Left lobe of liver (tissue), 2 donors: ENCODE measurements around the gene STAT3. TPM values are rescaled to one million over a fixed set of nuclear protein-coding genes. Genes with fewer than 3 reads are reported as not detected.
A peak's percentile ranks its signal among the peaks of the same experiment; 100 is the strongest.

Experiments used
- ATAC-seq: fragments of 200-7000 bp; cut with Tn5 transposase; one replicate; pipeline ENCODE4 v1.9.1; 2020; ENCODE audit warnings: mild to moderate bottlenecking, moderate library complexity
- DNase-seq: peaks from one replicate; pipeline ENCODE4 v3.0.0-alpha.2; 2020; ENCODE audit warnings: low spot score
- total RNA-seq: library from RNA; stranded (reverse); gene quantifications from one replicate; pipeline ENCODE4 v1.2.1, GENCODE V29; 2021
- donor health status: DM: no; HTN: no; CAD: no; lungs with moderate emphysema.
- donor health status: DM: no; HTN: yes; CAD: no.

The STAT3 gene
- total RNA-seq, 1 donor from 2014 or later = 112 TPM

DNA sequence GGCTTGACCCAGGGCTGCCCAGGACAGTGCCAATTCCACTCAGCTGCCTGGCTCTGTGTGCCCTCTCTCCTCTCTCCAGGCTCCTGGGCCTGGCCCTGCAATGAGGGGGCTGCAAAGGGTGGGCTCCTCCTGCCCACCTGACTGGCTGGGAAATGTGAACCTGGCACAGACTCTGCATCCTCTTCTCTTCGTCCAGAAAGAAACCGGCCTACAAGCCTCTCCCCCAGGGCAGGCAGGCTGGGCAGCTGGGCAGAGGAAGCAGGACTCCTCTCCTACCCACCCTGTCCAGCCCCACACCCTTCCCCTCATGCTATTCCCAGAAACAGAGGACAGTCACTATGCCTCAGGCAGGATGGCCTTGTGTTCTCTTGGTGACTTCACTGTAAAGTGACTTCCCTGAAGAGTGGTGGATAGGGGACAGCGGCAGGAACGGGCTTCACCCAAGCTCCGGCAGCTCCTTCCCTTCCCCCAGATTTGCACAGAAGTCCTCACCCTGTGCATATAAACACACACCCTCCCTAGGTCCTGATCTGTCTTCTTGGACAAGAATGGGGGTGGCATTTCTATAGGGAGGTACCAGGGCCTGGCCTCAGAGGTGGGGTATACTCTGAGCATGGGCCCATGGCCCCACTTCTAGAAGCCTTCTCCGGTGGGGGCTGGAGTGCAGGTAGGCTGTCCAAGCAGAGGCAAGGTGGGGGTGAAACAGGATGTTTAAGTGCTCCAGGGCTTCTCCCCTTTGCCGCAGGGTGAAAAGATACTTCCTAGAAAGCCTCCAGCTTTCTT is 104.8 kb downstream of the STAT3 start:
- DNase-seq = peak; percentile 40

DNA sequence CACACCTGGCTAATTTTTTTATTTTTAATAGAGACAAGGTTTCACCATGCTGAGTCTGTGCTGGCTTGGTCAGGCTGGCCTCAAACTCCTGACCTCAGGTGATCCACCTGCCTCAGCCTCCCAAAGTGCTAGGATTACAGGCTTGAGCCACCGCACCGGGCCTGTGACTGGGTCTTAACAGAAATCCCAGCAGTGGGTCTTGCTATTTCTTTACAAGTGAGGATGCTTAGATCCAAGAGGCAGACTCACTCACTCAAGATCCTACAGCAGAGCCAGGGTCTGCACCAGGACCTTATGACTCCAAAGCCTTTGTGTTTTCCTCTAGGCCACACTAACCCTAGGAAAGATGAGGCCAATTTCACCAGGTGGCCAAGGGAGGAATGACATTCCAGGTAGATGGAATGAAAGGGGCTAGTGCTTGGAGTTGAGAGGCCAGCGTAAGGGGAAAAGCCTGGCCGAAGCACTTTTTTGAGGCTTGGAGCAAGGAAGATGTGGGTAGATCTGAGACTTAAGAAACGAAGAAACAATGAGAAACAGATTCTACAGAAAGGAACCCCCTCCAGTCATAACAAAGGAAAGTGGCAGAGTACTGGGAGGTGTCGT is 105.7 kb downstream of the STAT3 start:
- DNase-seq = peak; percentile 29
- no peak for ATAC-seq

More for the DNA sequence above, 104.8 kb downstream of the STAT3 start:
- ATAC-seq = no peak

DNA sequence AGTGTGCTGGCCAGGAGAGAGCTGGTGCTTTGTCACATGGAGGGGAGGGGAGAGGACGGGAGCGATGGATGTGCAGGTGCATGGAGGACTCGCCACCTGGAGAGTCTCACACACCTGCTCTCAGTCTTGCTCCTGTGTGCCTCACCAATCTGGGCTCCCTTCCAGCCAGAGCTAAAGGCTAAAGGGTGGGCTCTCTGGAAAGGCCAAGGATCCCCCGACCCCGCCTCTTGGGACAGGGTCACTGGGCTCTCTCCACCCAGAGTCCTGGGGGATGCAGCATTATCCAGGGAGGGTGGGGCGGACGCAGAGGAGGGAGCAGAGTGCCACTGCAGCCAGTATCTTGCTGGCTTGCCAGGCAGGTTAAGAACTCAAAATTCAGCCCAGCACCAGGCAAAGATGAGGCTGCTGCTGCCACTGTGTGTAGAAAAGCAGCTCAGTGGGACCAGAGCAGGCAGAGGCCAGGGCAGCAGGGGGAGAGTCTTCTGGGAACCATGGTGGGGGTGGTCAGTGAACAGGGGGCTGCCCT is 106.6 kb downstream of the STAT3 start:
- DNase-seq = peak; percentile 42
- no peak for ATAC-seq

DNA sequence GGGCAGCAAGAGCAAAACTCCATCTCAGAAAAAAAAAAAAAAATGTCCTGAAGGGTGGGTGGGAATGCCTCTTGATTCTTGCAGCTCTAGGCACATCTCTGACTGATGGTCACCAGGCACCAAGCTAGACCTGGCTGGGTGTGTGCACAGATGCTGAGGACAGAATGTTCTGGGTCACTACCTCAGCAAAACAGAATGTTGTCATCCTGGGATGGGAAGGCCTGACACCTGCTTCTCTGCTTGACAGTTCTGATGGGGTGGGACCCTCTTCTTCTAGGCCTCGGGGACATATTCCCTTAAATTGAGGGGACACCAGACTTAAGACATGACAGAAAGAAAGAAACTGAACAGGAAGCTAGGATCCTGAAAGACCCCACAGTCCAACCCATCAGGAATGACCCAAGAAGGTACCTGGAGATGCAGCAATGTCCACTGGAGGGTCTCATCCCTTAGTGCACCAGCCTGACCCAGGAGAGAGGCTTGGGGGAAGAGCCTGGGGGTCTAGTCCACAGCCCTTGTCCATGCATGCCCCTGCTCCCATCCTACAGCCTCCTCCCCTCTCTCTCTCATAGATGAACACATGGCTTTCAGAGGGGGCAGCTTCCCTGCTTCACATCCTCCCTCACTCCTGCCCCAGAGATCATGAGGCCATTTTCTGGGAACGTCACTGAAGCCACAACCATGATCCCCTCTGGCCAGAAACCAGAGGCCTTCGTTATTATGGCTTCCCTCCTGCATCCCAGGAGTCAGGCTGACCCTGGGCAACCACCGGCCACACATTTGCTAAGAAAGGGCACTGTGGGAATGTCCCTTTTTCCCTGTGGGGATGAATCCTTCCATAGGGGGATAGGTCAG is 108.2 kb downstream of the STAT3 start:
- DNase-seq (peak; percentile 40), ATAC-seq (no peak)

DNA sequence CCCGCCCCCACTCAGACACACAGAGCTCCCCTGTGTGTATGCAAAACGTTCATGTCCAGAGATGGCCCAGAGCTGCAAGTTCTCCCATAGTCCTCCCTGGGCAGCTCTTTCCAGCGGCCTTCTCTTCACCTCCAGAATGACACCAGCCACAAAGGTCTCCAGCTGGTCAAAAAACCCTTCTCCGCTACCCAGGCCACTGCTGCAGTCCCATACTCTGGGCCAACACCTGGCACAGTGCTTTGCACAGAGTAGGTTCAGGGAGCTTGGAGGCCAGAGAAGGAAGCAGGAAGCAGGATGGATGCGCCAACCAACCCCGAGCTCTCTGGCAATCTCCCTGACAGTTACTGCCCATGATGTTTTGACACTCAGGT is 110.9 kb downstream of the STAT3 start:
- DNase-seq = no peak
- peak; percentile 43 for ATAC-seq

DNA sequence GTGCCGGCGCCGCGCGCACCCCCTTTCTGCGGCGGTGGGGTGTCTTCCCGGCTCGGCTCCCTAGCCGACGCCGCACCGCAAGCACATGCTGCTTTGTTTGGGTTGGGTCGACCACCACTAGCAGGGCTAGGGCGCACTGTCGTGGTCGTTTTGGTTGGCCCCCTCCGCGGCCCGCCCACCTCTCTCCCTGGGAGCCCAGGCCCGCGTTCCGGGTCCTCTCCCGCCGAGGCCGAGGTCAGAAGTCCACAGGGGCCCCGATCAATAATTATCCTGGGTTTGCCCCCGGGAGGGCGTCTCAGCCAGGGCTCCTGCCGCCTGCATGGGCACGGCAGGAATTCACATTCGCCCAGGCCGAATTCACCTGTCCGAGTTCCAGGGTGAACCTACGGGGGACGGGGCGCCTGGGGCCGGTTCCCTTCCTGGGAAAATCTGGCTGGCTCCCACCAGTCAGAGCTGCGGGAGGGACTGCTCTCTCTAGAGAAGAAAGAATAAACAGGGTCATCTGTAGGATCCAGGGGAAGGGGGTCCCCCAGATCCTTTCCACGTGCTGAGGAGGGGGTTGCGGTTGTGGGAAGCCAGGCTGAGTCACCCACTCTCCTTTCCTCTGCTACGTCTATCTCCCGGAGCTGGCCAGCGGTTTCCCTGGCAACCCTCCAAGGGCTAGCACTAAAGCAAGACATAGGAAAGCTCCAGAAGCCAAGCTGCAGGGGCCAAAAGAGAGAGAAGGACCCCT is 111.5 kb downstream of the STAT3 start:
- DNase-seq (peak; percentile 78), ATAC-seq (peak; percentile 70)

DNA sequence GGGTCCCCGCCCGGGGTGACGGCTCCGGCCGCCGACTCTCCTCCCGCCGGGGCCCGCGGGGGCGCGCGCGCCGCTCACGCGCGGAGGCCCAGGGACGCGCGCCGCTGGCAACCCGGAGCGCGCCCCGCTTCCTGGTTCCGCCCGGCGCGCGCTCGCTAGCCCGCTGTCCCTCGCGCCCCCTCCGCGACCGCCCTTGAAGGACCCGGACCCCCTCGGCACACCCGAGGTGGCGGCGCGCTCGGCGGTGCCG is 112.0 kb downstream of the STAT3 start, which contains the start of gene STAT5B:
STAT5B (minus strand) TSS at position 33 of the 250 bp plus-strand sequence. CDS start 44,264 bp downstream, outside the sequence.
- DNase-seq = peak; percentile 76
- ATAC-seq = peak; percentile 90

DNA sequence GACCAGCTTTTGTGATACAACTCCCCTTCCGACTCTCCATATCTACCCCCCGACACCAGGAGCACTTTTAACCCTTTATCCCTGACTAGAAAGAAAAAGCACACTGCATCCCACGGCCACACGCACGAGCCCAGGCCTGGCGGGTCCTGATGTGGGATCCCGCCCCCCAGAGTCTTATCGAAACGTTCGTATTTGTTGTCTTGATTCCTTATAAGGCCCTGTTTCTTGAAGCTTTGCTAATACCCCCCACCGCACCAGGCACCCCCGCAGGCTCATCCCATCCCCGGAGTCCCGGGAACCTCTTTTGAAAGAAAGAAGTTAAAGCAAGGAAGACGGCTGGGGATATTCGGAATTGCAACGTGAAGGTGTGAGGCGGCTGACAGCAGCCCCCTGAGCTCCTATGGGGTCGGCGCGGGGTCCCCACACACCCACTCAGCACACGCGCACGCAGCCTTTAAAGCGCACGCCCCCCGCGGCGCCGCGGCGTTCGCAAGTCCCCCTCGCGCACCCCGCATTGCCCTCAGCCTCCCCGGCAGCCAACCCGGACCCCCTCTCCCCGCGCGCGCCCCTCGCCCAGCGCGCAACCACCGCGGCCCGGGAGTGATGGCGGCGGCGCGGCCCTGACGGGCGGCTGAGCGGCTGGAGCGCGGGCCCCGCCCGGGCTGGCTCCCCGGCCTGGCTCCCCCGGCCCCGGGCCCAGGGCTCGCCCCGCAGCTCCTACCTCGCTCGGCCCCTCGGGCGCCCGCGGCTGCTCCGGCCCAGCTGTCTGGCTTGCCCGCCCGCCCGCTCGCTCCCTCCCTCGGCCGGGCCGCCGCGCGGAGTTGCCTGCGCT is 112.5 kb downstream of the STAT3 start:
- DNase-seq (no peak), ATAC-seq (peak; percentile 53)

DNA sequence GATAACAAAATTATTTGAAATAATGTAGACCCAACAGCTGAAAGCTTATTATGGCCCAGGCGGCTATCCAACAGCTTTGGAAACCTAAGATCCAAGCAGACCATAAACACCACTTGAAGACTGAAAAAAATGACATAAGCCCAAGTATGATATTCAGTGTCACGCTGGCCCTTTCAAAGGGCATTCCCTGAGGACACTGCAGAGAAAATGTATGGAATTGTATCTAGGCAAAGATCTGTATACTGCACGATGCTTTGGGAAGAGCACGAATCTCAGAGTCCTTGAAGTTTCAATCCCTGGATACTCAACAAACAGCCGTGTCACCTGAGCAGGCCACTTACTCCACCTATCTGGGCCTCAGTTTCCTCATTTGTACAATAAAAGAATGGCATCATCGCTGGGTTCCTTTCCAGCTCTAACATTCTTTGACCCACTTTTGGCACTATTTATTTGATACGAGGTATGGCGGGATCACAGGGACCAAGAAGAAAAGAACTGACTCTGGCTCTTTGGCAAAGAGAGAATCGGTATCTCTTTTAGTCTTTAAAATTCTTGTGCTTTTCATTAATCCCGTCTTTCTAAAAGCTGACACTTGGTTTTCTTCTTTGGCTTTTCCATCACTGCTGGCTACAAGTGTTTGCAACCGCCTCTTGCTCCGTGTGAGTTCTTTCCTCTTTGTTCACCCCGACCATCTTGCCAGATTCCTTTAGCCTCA is 113.3 kb downstream of the STAT3 start:
- ATAC-seq = no peak

DNA sequence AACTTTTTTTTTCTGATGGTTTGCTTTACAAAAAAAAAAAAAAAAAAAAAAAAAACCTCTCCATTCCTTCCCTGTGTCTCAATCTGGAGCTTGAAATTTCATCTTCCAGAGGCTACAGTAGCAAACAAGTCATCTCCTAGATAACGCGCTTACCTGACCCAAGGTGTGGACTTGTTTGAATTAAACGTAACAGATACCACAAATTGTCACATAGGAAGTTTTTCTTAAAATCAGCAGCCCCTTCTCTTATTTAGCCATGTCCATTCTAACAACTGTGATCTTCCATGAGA is 114.0 kb downstream of the STAT3 start:
- ATAC-seq = no peak
- DNase-seq = no peak

More for the DNA sequence above, 113.3 kb downstream of the STAT3 start:
- no peak for DNase-seq

DNA sequence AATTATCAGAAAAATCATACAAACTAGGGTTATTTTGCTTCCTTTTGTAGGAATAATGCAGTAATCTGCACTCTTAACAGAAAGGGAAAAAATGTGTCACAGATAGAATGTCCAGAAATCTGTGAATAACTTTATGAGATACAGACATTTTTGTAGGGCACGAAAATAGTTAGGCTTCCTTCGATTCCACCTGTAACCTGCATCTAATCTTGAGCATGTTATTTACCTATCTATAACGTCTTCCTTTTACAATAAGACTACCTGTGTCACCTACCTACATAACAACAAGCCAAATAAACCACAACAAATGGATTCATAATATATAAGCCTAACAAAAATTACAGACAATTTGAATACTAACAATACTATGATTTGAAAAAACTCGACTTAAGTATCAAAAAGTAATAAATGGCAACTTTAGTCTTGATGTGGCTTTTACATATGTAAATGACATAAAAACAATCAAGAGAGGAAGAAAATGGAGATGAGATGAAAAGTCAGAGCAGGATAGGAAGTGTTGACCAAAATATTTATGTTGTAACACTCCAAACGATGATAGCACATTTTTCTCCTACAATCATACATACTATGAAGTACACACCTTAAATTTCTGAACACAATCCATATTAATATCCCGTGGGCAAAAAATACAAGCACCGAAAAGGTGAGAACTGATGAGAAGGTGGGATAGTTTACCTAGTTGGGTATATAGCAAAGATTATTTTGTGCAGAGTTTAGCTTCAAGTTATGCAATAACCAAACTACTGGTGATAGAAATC is 114.6 kb downstream of the STAT3 start:
- ATAC-seq = no peak
- no peak for DNase-seq

DNA sequence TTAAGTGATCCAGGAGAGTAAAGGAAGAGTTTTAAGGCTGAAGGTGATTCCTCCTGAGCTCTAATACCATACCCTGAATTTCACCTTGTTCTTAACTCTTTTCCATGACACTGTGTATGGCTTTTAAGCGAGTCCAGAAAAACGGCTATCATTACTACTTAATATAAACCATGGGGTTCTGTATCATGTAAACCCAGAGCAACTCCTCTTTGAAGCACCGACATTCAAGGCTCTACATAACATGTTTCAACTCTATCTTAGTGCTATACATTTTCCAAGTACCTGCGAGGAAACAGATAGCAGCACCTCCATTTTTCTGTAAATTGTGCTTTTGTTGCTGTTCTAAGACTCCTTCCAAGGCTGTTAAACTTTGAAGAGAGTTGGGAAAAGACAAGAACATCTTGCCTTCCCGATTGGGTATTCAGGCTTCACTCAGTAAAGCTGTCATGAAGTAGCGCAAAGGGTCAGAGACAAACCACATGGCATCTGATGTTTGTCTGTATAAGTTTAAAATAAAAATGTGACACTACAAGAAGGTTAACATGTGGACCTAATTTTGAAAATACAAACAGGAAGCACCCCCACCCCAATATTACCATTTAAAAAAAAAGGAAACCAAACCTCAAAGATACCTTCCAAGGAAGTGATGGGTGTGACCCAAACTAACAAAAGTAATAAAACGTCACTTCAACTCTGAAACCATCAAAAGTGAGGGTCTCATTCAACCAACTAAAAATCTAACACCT is 115.9 kb downstream of the STAT3 start:
- no peak for ATAC-seq
- DNase-seq = no peak

DNA sequence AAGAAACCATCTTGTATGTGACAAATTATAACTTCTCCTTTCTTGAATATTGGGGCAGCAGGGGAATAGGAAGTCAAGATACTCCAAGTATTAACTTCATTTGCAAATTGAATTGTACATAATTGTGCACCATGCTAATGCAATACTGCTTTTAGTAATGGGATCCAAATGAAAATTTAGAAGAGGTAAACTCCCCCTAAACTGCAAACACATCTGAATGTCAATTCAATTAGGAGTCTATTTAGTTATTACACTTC is 116.5 kb downstream of the STAT3 start:
- ATAC-seq = no peak
- no peak for DNase-seq

DNA sequence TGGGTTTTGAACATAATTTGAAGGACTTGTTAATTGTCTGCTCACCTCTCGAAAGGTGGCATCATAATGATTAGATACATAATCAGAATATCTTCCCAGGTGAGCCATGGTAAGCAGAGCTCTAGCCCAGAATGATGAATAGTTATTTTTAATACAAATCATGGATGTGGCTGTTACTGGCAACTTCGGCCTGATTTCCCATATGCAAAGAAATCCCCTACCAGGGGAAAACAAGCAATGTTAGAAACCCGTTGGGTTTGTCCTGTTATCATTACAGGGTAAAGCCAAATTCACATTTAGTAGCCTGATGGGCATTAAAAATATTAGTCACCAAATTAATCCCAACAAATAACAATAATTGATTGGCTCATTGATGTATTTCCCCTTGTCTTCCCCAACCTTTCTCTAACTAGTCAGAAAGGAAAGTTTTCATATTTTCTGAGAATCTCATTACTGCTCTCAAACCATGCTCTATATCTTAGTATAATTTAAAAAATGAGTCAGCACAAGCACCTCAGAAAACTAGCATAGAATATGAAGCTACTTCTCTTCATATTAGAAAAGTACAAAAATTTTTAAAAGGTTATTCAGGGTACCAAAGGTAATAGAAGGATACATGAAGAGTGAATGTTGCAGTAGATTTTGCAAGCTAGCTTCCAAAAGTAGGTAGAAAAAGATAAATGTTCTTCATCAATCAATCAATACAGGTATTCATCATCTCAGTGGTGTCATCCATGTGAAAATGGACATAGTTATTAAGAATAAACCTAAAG is 117.0 kb downstream of the STAT3 start:
- DNase-seq = no peak
- ATAC-seq = no peak

DNA sequence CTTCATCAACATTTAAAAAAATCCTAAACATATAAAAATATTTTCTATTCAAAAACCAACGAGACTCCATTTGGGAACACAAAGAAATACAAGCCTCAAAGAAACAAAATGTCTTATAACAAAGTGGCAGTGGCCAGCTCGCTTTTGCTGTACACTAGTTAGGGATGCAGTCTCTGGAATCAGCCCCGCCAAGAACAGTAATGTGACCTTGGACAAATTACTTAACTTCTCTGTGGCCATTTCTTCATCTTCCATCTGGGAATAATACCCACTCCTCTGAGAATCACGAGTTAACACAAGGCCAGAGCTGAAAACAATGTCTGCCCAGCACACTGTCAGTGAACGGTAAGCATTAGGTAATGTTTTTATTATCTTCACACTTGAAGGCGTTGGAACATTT is 117.6 kb downstream of the STAT3 start:
- DNase-seq (no peak), ATAC-seq (no peak)

DNA sequence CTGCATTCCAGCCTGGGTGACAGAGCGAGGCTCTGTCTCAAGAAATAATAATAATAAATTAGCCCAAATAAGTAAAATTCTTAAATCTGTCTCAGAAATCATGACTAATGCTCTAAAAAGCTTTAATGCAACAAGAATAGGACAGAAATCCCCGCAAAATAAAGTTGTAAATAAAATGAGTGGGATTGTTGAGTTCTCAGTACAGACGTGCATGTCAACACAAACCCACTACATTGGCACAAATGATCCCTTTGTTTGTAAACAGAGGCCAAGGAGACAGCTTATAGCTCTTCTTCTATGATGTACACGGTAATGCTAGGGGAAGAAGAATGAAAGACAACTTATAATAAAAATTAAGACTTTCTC is 118.1 kb downstream of the STAT3 start:
- ATAC-seq (no peak), DNase-seq (no peak)

DNA sequence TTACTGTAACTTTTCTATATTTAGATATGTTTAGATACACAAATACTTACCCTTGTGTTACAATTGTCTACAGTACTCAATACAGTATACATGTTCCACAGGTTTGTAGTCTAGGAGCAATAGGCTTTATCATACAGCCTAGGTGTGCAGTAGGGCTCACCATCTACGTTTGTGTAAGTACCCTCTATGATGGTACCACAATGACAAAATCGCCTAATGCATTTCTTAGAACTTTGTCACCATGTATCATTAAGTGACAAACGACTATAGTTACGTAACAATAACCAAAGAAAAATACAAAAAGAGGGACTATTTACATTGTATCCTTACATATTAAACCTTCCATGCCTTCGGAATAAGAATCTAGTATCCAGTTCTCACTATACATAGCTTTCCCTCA is 120.0 kb downstream of the STAT3 start:
- ATAC-seq = no peak
- no peak for DNase-seq
